ENCODE measurements around the gene LARGE1. TPM values are rescaled to one million over a fixed set of nuclear protein-coding genes. Genes with fewer than 3 reads are reported as not detected.

Gene LARGE1
- total and polyA plus RNA-seq, 2 of the 8 experiments (the other 6 are each of a cell fraction or from before 2014, with no cell fraction given) = 43.7 to 83.0 TPM

DNA sequence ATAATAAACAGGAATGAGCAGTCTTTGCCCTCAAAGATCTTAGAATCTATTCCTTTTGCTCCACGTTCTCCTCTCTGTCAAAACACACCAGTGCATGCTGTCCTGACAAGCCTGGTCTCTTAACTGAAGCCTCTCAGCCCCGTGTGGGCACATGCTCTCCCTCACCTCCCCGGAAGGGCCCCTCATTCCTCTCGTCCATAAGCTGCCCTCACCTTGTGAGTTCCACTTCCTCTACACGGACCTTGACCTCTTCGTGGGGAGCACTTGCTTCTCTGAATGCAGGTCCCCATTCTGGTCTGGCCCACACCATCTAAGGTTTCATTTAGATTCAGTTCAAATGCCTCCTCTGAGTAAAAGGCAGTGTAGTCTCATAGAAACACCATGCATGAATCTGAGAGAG lies 449.8 kb downstream of the LARGE1 start:
- peaks cover 0 to 2% (median 0%) of the 10 kb centered on the region in 4 experiments; a peak in 1 of 7 replicates for H3K4me1 ChIP-seq (replicated peaks in 1 of 4; ENCODE audit: control insufficient read depth in 3 of 4, insufficient read depth in 4 of 4, low read length in 3 of 4)
- no peak overlapping the region for H4K5ac ChIP-seq (ENCODE audit: insufficient read length, low read depth, low read length)
- no peaks in the 10 kb centered on the region for H3K36me3 ChIP-seq (ENCODE audit: control insufficient read depth in 2 of 4, insufficient read depth in 4 of 4, low read length in 3 of 4)
- H2BK20ac ChIP-seq (ENCODE audit: low read length) = no peak overlapping the region
- no peak overlapping the region for H3K4me3 ChIP-seq (ENCODE audit: extremely low read depth in 1 of 4, insufficient read depth in 2 of 4, low read depth in 3 of 4, low read length in 4 of 4)
- WGBS, 2 experiments (ENCODE audit: extremely low coverage in 1 of 2, insufficient coverage in 1 of 2, insufficient read length in 1 of 2, insufficient replicate concordance in 2 of 2, low coverage in 1 of 2, low lambda C conversion rate in 2 of 2, missing lambda C conversion rate in 1 of 2) = 91% methylated on average over 6 of the region's 6 CpGs; no CpG with 5 or more reads in 1 of the 2 experiments
- H3K9me3 ChIP-seq (ENCODE audit: insufficient read depth in 2 of 2, low read depth in 1 of 2, low read length in 1 of 2) = no peaks in the 10 kb centered on the region
- H3K27ac ChIP-seq (ENCODE audit: low read depth, low read length) = no peak overlapping the region
- H3K14ac ChIP-seq (ENCODE audit: insufficient read length) = no peak overlapping the region
- H2BK15ac ChIP-seq (ENCODE audit: low read length) = no peak overlapping the region
- no peak overlapping the region for H4K8ac ChIP-seq (ENCODE audit: extremely low read depth, insufficient read depth, low read length)
- DNase-seq (ENCODE audit: low read depth in 1 of 2, low spot score in 2 of 2) = no peak
- no peak overlapping the region for H2BK120ac ChIP-seq (replicated peaks; ENCODE audit: low read depth, low read length)
- H2BK5ac ChIP-seq (ENCODE audit: low read depth, low read length) = no peak overlapping the region
- H3K23me2 ChIP-seq (ENCODE audit: low read depth, low read length) = no peaks in the 10 kb centered on the region; the same call in 1 of the 2 replicates
- no peak overlapping the region for H3K18ac ChIP-seq (ENCODE audit: extremely low read depth, low read length)
- H3K9ac ChIP-seq (replicated peaks in 1 of 4; ENCODE audit: extremely low read depth in 1 of 4, low read depth in 3 of 4, low read length in 3 of 4) = no peak overlapping the region
- no peak overlapping the region for H2BK12ac ChIP-seq (ENCODE audit: low read depth, low read length)
- H3K23ac ChIP-seq (ENCODE audit: insufficient read length) = no peak overlapping the region
- H3K56ac ChIP-seq (replicated peaks; ENCODE audit: insufficient read length, low read depth, low read length) = no peak overlapping the region
- no peak overlapping the region for H4K91ac ChIP-seq (replicated peaks; ENCODE audit: insufficient read length, low read length)
- TF ChIP-seq CBX8 (IDR thresholded peaks at IDR 0.05; ENCODE audit: borderline replicate concordance, low read depth, low read length) (no peak), POU5F1 (IDR thresholded peaks at IDR 0.05; ENCODE audit: low read depth, low read length) (no peak), BRCA1 (IDR thresholded peaks at IDR 0.05; ENCODE audit: low read depth, low read length) (no peak), NANOG (IDR thresholded peaks at IDR 0.05; ENCODE audit: insufficient read depth, low read depth, low read length, poor library complexity, severe bottlenecking) (no peak), TCF12 (IDR thresholded peaks at IDR 0.05; ENCODE audit: low read depth, low read length) (no peak), HDAC2 (IDR thresholded peaks at IDR 0.05; ENCODE audit: borderline replicate concordance in 1 of 2, low read depth in 2 of 2, low read length in 2 of 2) (no peak), TAF7 (optimal IDR thresholded peaks at IDR 0.05; ENCODE audit: borderline replicate concordance, low read depth, low read length) (no peak), RXRA (IDR thresholded peaks at IDR 0.05; ENCODE audit: insufficient read depth, low read depth, low read length) (no peak), TAF1 (IDR thresholded peaks at IDR 0.05; ENCODE audit: low read depth, low read length) (no peak), RAD21 (IDR thresholded peaks at IDR 0.05 in 1 of 2, conservative IDR thresholded peaks at IDR 0.05 in 1 of 2; ENCODE audit: low read depth in 2 of 2, low read length in 2 of 2) (no peak), YY1 (IDR thresholded peaks at IDR 0.05; ENCODE audit: low read depth, low read length) (no peak), CEBPB (IDR thresholded peaks at IDR 0.05; ENCODE audit: low read depth, low read length) (no peak), EZH2 (IDR thresholded peaks at IDR 0.05; ENCODE audit: low read depth, low read length, severe bottlenecking) (no peak)
- TF ChIP-seq, protein P1, sequence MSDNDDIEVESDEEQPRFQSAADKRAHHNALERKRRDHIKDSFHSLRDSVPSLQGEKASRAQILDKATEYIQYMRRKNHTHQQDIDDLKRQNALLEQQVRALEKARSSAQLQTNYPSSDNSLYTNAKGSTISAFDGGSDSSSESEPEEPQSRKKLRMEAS (IDR thresholded peaks at IDR 0.05) = no peak
- CTCF ChIA-PET (ENCODE audit: partially characterized antibody) = no interaction called here
- peaks cover 2% of the 10 kb centered on the region; the same call in 1 of the 2 replicates for H3K79me1 ChIP-seq (ENCODE audit: low read depth, low read length)
- H3K4ac ChIP-seq (replicated peaks; ENCODE audit: insufficient read length, low read depth, low read length) = no peak overlapping the region
- H3K79me2 ChIP-seq (ENCODE audit: control insufficient read depth in 1 of 2, insufficient read depth in 2 of 2, low read length in 2 of 2) = no peaks in the 10 kb centered on the region
- no peaks in the 10 kb centered on the region for H3K27me3 ChIP-seq (replicated peaks in 1 of 4; ENCODE audit: control insufficient read depth in 3 of 4, extremely low read depth in 1 of 4, insufficient read depth in 3 of 4, low read length in 3 of 4)
- POLR2A ChIA-PET (ENCODE audit: partially characterized antibody) = no interaction called here
- FAIRE-seq = no peak
- no peak overlapping the region for H2AFZ ChIP-seq (ENCODE audit: low read length)
- H2AK5ac ChIP-seq (ENCODE audit: low read depth, low read length) = no peak overlapping the region
- no peak overlapping the region for H3K4me2 ChIP-seq (ENCODE audit: insufficient read depth in 1 of 2, low read depth in 2 of 2, low read length in 2 of 2)
- peaks cover 2 to 7% of the 10 kb centered on the region in 2 experiments for H4K20me1 ChIP-seq (replicated peaks in 1 of 2; ENCODE audit: control insufficient read depth in 1 of 2, insufficient read depth in 2 of 2, low read length in 2 of 2)
